Ectodermal cell (in vitro differentiated cells): ENCODE measurements around the gene GALM.

ENCODE experiments used
- H3K27ac ChIP-seq: 2 replicates; pipeline ENCODE4 v1.7.0; 2013; ENCODE audit warnings: mild to moderate bottlenecking, low read depth, low read length; ENCODE audit not compliant: insufficient read depth, poor library complexity, severe bottlenecking
- H3K27me3 ChIP-seq: 2 replicates; pipeline ENCODE4 v1.7.0; 2013; ENCODE audit warnings: mild to moderate bottlenecking, low read length; ENCODE audit not compliant: insufficient read depth, control insufficient read depth, poor library complexity, severe bottlenecking
- H3K36me3 ChIP-seq: one replicate; pipeline ENCODE4 v1.7.0; 2013; ENCODE audit warnings: low read length; ENCODE audit not compliant: control insufficient read depth, insufficient read depth
- H3K4me1 ChIP-seq: one replicate; pipeline ENCODE4 v1.7.0; 2013; ENCODE audit warnings: low read length; ENCODE audit not compliant: control insufficient read depth, insufficient read depth
- H3K4me3 ChIP-seq: 2 replicates; pipeline ENCODE4 v1.7.0; 2013; ENCODE audit warnings: low read depth, low read length, control low read depth; ENCODE audit not compliant: insufficient read depth
- H3K9me3 ChIP-seq: 2 replicates; pipeline ENCODE4 v1.7.0; 2013; ENCODE audit warnings: mild to moderate bottlenecking, low read length, moderate library complexity; ENCODE audit not compliant: control insufficient read depth
- WGBS, 2 experiments: methylation state at CpG; one replicate each; pipeline ENCODE4 v1.1.7; 2013; ENCODE audit warnings: missing lambda C conversion rate in 2 of 2; 5-methylcytosine and 5-hydroxymethylcytosine counted together

The GALM gene

GRCh38 chr2:38763228-38763627 is 97.3 kb downstream of the GALM start:
- no peak overlapping the region for H3K27ac ChIP-seq
- 60 to 75% methylated on average over 1 to 2 of the region's 2 CpGs for WGBS, 2 experiments
- H3K4me1 ChIP-seq: no peaks in the 10 kb centered on the region
- no peaks in the 10 kb centered on the region for H3K36me3 ChIP-seq
- no peaks in the 10 kb centered on the region for H3K27me3 ChIP-seq
- H3K9me3 ChIP-seq: no peaks in the 10 kb centered on the region
- H3K4me3 ChIP-seq: no peak overlapping the region

GRCh38 chr2:38763728-38764127 is 97.8 kb downstream of the GALM start:
- H3K4me3 ChIP-seq: no peak overlapping the region
- no peaks in the 10 kb centered on the region for H3K9me3 ChIP-seq
- 92 to 93% methylated on average over 4 of the region's 4 CpGs for WGBS, 2 experiments
- no peaks in the 10 kb centered on the region for H3K36me3 ChIP-seq
- H3K27ac ChIP-seq: no peak overlapping the region
- H3K27me3 ChIP-seq: no peaks in the 10 kb centered on the region
- no peaks in the 10 kb centered on the region for H3K4me1 ChIP-seq

GRCh38 chr2:38765149-38765548 is 99.2 kb downstream of the GALM start:
- WGBS, 2 experiments: 94% methylated on average over 3 to 4 of the region's 4 CpGs
- no peak overlapping the region for H3K27ac ChIP-seq
- H3K4me3 ChIP-seq: no peak overlapping the region
- H3K36me3 ChIP-seq: no peaks in the 10 kb centered on the region
- H3K27me3 ChIP-seq: no peaks in the 10 kb centered on the region
- no peaks in the 10 kb centered on the region for H3K9me3 ChIP-seq
- H3K4me1 ChIP-seq: no peaks in the 10 kb centered on the region

GRCh38 chr2:38765551-38765950 is 99.6 kb downstream of the GALM start:
- H3K36me3 ChIP-seq: no peaks in the 10 kb centered on the region
- H3K27me3 ChIP-seq: no peaks in the 10 kb centered on the region
- no peaks in the 10 kb centered on the region for H3K4me1 ChIP-seq
- no peaks in the 10 kb centered on the region for H3K9me3 ChIP-seq
- 94 to 95% methylated on average over 5 of the region's 5 CpGs for WGBS, 2 experiments
- no peak overlapping the region for H3K4me3 ChIP-seq
- H3K27ac ChIP-seq: no peak overlapping the region

- WGBS, 2 experiments: 91 to 92% methylated on average over 5 of the region's 5 CpGs
- Histone ChIP-seq H3K27me3 (peaks cover 17% of the 10 kb centered on the region), H3K4me3 (no peak overlapping the region), H3K27ac (no peak overlapping the region), H3K4me1 (no peaks in the 10 kb centered on the region), H3K9me3 (no peaks in the 10 kb centered on the region), H3K36me3 (no peaks in the 10 kb centered on the region)
Observed at GRCh38 chr2:38771632-38772031, 105.7 kb downstream of the GALM start.

- 90% methylated on average over 16 to 17 of the region's 17 CpGs for WGBS, 2 experiments
- H3K36me3 ChIP-seq: no peaks in the 10 kb centered on the region
Observed at GRCh38 chr2:38775097-38775920, 109.4 kb downstream of the GALM start.

GRCh38 chr2:38775921-38776225 is 110.0 kb downstream of the GALM start:
- H3K9me3 ChIP-seq: no peaks in the 10 kb centered on the region
- H3K36me3 ChIP-seq: peaks cover 1% of the 10 kb centered on the region
- H3K4me1 ChIP-seq: peaks cover 4% of the 10 kb centered on the region
- no peak overlapping the region for H3K27ac ChIP-seq
- peaks cover 24% of the 10 kb centered on the region for H3K27me3 ChIP-seq
- no peak overlapping the region for H3K4me3 ChIP-seq
- 88 to 90% methylated on average over 7 of the region's 7 CpGs for WGBS, 2 experiments

More at GRCh38 chr2:38775097-38775920, 109.4 kb downstream of the GALM start:
- H3K27me3 ChIP-seq: peaks cover 24% of the 10 kb centered on the region
- H3K4me1 ChIP-seq: peaks cover 4% of the 10 kb centered on the region
- H3K4me3 ChIP-seq: no peak overlapping the region
- no peaks in the 10 kb centered on the region for H3K9me3 ChIP-seq
- H3K27ac ChIP-seq: no peak overlapping the region

GRCh38 chr2:38776531-38776930 is 110.6 kb downstream of the GALM start:
- H3K27ac ChIP-seq: no peak overlapping the region
- 92 to 93% methylated on average over 13 of the region's 13 CpGs for WGBS, 2 experiments

GRCh38 chr2:38778687-38779082 is 112.8 kb downstream of the GALM start:
- Histone ChIP-seq H3K4me3 (peak overlapping the region; percentile 85), H3K27ac (no peak overlapping the region), H3K9me3 (no peaks in the 10 kb centered on the region), H3K27me3 (peaks cover 24% of the 10 kb centered on the region), H3K4me1 (peaks cover 4% of the 10 kb centered on the region), H3K36me3 (peaks cover 7% of the 10 kb centered on the region)
- WGBS, 2 experiments: 45% methylated on average over 7 to 8 of the region's 8 CpGs

More at GRCh38 chr2:38776531-38776930, 110.6 kb downstream of the GALM start:
- Histone ChIP-seq H3K36me3 (peaks cover 7% of the 10 kb centered on the region), H3K9me3 (no peaks in the 10 kb centered on the region), H3K4me3 (no peak overlapping the region), H3K27me3 (peaks cover 24% of the 10 kb centered on the region), H3K4me1 (peaks cover 4% of the 10 kb centered on the region)

GRCh38 chr2:38783586-38783985 is 117.7 kb downstream of the GALM start:
- H3K4me1 ChIP-seq: peaks cover 3% of the 10 kb centered on the region
- H3K27ac ChIP-seq: no peak overlapping the region
- no peaks in the 10 kb centered on the region for H3K27me3 ChIP-seq

More at GRCh38 chr2:38783586-38783985, 117.7 kb downstream of the GALM start:
- Histone ChIP-seq H3K4me3 (no peak overlapping the region), H3K36me3 (peaks cover 7% of the 10 kb centered on the region), H3K9me3 (no peaks in the 10 kb centered on the region)
